ENCODE data around the gene NOC2L.

GRCh38 chr1:975896-976683 lies 17.0 kb upstream of the NOC2L start:
- TF ChIP-seq CTCF (IDR thresholded peaks at IDR 0.05) (peak; percentile 1 to 76), POLR2A (IDR thresholded peaks at IDR 0.05) (no peak), EP300 (IDR thresholded peaks at IDR 0.05) (no peak), POLR2AphosphoS5 (IDR thresholded peaks at IDR 0.05) (no peak)
